OCI-LY3 (cell line): ENCODE data around the gene GJC2.

Experiments
- H2AFZ ChIP-seq: fragments of 200-600, 300-600 bp; shearing (Covaris generic); 2 replicates; pipeline ENCODE4 v1.6.0; 2014; ENCODE audit warnings: antibody characterized with exemption, low read depth, low read length
- H3K27ac ChIP-seq: fragments of 200-600, 300-600 bp; sonication (generic); 2 replicates; pipeline ENCODE4 v1.5.1; 2014; ENCODE audit warnings: mild to moderate bottlenecking, low read length, moderate library complexity, mixed read lengths
- H3K27me3 ChIP-seq: fragments of 200-600, 300-600 bp; sonication (generic); 2 replicates; pipeline ENCODE4 v1.6.1; 2014; ENCODE audit warnings: low read depth, low read length, mixed read lengths
- H3K36me3 ChIP-seq: fragments of 200-600, 300-600 bp; sonication (generic); replicated peaks from 2 replicates; pipeline ENCODE3; 2014; ENCODE audit warnings: low read depth, low read length, mixed read lengths
- H3K4me1 ChIP-seq: fragments of 300-600, 200-600 bp; sonication (generic); 2 replicates; pipeline ENCODE4 v1.6.1; 2014; ENCODE audit warnings: low read length, mixed read lengths
- H3K4me2 ChIP-seq: fragments of 200-600, 300-600 bp; sonication (generic); 2 replicates; pipeline ENCODE4 v1.6.1; 2014; ENCODE audit warnings: low read length, mixed read lengths
- H3K4me3 ChIP-seq: fragments of 300-600, 200-600 bp; sonication (generic); 2 replicates; pipeline ENCODE4 v1.5.1; 2014; ENCODE audit warnings: antibody characterized with exemption, mild to moderate bottlenecking, low read length, moderate library complexity
- H3K79me2 ChIP-seq: fragments of 300-600, 200-600 bp; shearing (Covaris generic); 2 replicates; pipeline ENCODE4 v1.6.1; 2014; ENCODE audit warnings: mild to moderate bottlenecking, low read length, mixed read lengths
- H3K9ac ChIP-seq: fragments of 300-600, 200-600 bp; shearing (Covaris generic); 2 replicates; pipeline ENCODE4 v1.6.0; 2014; ENCODE audit warnings: mild to moderate bottlenecking, low read length, moderate library complexity
- H3K9me3 ChIP-seq: fragments of 200-600, 300-600 bp; shearing (Covaris generic); 2 replicates; pipeline ENCODE4 v1.6.1; 2014; ENCODE audit warnings: low read length, mixed read lengths; ENCODE audit not compliant: insufficient read depth
- H4K20me1 ChIP-seq: fragments of 200-600, 300-600 bp; sonication (generic); 2 replicates; pipeline ENCODE4 v1.6.1; 2016; ENCODE audit warnings: low read length, mixed read lengths; ENCODE audit not compliant: insufficient read depth
- EZH2phosphoT487 ChIP-seq: fragments of 200-600 bp; shearing (Covaris generic); IDR thresholded peaks from 2 replicates; pipeline ENCODE4 v1.6.1; 2018; ENCODE audit warnings: antibody characterized with exemption, mixed run types, low read depth
- TF ChIP-seq, protein P1 (sequence below): fragments of 200-600, 300-600 bp; sonication (generic); IDR thresholded peaks from 2 replicates; pipeline ENCODE4 v1.5.1; 2014; ENCODE audit warnings: antibody characterized with exemption, low read length, low read depth

GJC2 gene

GRCh38 chr1:228105270-228105995 is 44.3 kb upstream of the GJC2 start:
- no peak for TF ChIP-seq EZH2phosphoT487
- TF ChIP-seq, protein P1, sequence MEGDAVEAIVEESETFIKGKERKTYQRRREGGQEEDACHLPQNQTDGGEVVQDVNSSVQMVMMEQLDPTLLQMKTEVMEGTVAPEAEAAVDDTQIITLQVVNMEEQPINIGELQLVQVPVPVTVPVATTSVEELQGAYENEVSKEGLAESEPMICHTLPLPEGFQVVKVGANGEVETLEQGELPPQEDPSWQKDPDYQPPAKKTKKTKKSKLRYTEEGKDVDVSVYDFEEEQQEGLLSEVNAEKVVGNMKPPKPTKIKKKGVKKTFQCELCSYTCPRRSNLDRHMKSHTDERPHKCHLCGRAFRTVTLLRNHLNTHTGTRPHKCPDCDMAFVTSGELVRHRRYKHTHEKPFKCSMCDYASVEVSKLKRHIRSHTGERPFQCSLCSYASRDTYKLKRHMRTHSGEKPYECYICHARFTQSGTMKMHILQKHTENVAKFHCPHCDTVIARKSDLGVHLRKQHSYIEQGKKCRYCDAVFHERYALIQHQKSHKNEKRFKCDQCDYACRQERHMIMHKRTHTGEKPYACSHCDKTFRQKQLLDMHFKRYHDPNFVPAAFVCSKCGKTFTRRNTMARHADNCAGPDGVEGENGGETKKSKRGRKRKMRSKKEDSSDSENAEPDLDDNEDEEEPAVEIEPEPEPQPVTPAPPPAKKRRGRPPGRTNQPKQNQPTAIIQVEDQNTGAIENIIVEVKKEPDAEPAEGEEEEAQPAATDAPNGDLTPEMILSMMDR: no peak
- H3K4me1 ChIP-seq: peaks cover 30% of the 10 kb centered on the region
- H4K20me1 ChIP-seq: peaks cover 7% of the 10 kb centered on the region
- no peak overlapping the region for H3K9ac ChIP-seq
- peaks cover 23% of the 10 kb centered on the region for H3K36me3 ChIP-seq
- no peaks in the 10 kb centered on the region for H3K9me3 ChIP-seq
- H3K79me2 ChIP-seq: peaks cover 49% of the 10 kb centered on the region
- H3K4me3 ChIP-seq: no peak overlapping the region
- H3K4me2 ChIP-seq: no peak overlapping the region
- no peaks in the 10 kb centered on the region for H3K27me3 ChIP-seq
- H3K27ac ChIP-seq: no peak overlapping the region
- no peak overlapping the region for H2AFZ ChIP-seq

DNA sequence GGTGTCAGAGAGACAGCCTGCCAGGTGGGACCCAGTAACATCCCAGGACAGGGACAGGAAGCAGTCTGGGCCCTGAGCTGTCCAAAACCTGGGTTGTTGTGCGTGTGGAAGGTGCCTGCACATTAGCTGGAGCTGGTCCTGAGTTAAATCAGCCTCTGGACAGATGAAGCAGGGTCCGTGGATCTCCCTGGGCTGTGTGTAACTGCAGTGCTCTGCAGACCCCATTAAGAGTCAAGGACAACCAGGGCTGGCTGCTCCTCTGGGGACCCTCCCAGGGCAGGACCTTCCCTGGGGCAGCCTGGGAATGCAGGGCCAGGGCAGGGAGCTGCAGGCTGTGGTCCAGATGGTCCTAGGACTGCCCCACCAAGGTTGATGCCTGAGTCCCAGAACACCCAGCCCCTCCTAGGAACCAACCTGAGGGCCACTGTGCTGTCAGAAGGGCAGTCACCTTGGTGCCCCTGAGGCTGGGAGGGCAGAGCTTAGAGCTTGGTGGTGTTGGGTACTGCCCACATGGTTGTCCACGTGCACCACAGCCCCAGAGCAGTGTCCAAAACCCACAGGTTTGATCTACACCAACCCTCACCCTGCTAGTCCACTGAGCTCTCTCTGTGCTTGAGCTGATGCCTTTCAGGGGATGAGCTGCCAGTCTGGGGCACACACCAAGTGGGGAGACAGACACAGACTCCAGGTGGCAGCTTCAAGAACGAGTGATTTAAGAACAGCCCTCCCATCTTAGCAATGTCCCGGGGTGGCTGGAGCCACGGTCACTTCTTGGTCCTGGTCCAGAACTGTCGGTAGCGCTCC is 43.5 kb upstream of the GJC2 start:
- Histone ChIP-seq H3K27me3 (no peaks in the 10 kb centered on the region), H2AFZ (no peak overlapping the region), H3K9ac (no peak overlapping the region), H3K4me2 (no peak overlapping the region), H3K79me2 (peaks cover 49% of the 10 kb centered on the region), H3K36me3 (peaks cover 23% of the 10 kb centered on the region), H3K4me3 (no peak overlapping the region), H3K27ac (no peak overlapping the region), H4K20me1 (peaks cover 7% of the 10 kb centered on the region), H3K4me1 (peaks cover 31% of the 10 kb centered on the region), H3K9me3 (no peaks in the 10 kb centered on the region)
- no peak for TF ChIP-seq EZH2phosphoT487
- TF ChIP-seq, protein P1: no peak

DNA sequence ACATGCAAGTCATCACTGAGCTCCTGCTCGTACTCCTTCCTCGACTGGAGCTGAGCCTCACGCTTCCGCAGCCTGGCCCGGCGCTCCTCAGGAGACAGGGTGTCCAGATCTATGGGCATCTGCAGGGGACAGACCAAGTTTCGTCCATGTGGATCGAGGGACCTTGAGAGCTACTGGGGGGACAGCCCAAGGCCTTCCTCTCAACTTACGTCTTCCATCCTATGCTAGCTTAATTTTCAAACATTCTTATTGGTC is 43.0 kb upstream of the GJC2 start:
- Histone ChIP-seq H4K20me1 (peaks cover 2% of the 10 kb centered on the region; the same call in 1 of the 2 replicates), H3K4me2 (no peak overlapping the region), H3K27ac (no peak overlapping the region), H3K4me3 (no peak overlapping the region), H3K4me1 (peaks cover 26% of the 10 kb centered on the region), H3K36me3 (peaks cover 23% of the 10 kb centered on the region), H3K9ac (no peak overlapping the region), H3K27me3 (no peaks in the 10 kb centered on the region), H3K9me3 (no peaks in the 10 kb centered on the region), H2AFZ (no peak overlapping the region), H3K79me2 (peaks cover 45% of the 10 kb centered on the region)
- TF ChIP-seq, protein P1: no peak
- TF ChIP-seq EZH2phosphoT487: no peak

GRCh38 chr1:228107636-228108035 is 42.1 kb upstream of the GJC2 start:
- Histone ChIP-seq H3K27ac (no peak overlapping the region), H3K9me3 (no peaks in the 10 kb centered on the region), H3K4me1 (peaks cover 25% of the 10 kb centered on the region), H3K4me3 (peak overlapping the region; percentile 96), H3K79me2 (peaks cover 36% of the 10 kb centered on the region), H3K9ac (no peak overlapping the region), H3K36me3 (peaks cover 23% of the 10 kb centered on the region), H3K27me3 (no peaks in the 10 kb centered on the region), H2AFZ (no peak overlapping the region), H4K20me1 (no peaks in the 10 kb centered on the region), H3K4me2 (peak overlapping the region; percentile 97)
- TF ChIP-seq EZH2phosphoT487: no peak
- TF ChIP-seq, protein P1: no peak
